Stimulated activated naive CD4-positive, alpha-beta T cell treated with Interleukin-2 at 50 U/mL for 16 hours (primary cell): Measurements from ENCODE around the gene GFOD1.
A peak's percentile ranks its signal among the peaks of the same experiment; 100 is the strongest.
"Not testable (repeated sequence)": the region's sequence is repeated elsewhere in the genome, so short reads cannot be mapped to it uniquely, and the experiment has no call there.

Experiments
- DNase-seq: peaks from one replicate; lab custom pipeline; 2025; lab: John Stamatoyannopoulos, UW

GFOD1 gene

GRCh38 chr6:13441778-13442177 lies 45.6 kb downstream of the GFOD1 start:
- DNase-seq, result no peak

DNA sequence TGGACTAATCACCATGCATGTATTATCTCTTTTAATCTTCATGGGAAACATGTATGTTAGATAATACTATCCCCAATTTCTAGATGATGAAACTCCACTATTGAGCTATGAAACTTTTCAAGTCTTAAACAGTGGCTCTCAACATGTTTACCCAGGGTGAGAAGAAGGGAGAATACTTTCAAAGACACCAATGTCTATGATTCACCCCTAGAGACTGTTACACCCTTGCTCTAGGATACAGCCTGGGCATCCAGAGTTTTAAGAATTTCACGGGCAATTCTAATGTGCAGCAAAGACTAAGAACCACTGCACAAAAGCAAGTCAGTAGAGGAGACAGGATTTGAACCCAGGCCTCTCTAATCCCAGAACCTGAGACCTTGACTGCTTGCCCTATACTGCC lies 47.8 kb downstream of the GFOD1 start:
- DNase-seq, result no peak

- no peak for DNase-seq
Observed at GRCh38 chr6:13438126-13438525, 49.3 kb downstream of the GFOD1 start.

GRCh38 chr6:13437218-13437996 lies 50.0 kb downstream of the GFOD1 start:
- DNase-seq, result no peak

GRCh38 chr6:13436399-13437217 lies 50.8 kb downstream of the GFOD1 start:
- DNase-seq, result no peak

- DNase-seq, result no peak
Observed at GRCh38 chr6:13435477-13436246, 51.7 kb downstream of the GFOD1 start.

GRCh38 chr6:13434777-13435176 lies 52.6 kb downstream of the GFOD1 start:
- no peak for DNase-seq

- not testable (repeated sequence) for DNase-seq
Observed at GRCh38 chr6:13434135-13434775, 53.1 kb downstream of the GFOD1 start.

DNA sequence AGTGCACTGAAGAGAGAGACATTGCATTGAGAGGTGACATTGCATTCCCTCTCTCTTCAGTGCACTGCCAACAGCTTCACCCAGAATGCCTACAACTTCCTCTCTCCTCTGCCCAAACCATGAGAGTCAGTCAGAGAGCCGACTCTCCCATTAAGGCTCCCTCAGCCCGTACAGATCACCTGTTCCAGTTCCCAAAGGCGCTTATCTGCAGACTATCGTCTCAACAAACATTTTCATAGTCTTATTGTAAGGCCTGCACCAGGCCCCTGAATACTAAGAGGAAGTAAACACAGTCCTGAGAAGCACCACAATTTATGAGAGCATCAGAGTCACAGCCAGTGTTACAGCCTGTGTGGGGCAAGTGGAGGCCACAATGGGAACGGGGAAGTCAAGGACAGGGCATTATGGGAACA lies 53.7 kb downstream of the GFOD1 start:
- DNase-seq, result no peak

DNA sequence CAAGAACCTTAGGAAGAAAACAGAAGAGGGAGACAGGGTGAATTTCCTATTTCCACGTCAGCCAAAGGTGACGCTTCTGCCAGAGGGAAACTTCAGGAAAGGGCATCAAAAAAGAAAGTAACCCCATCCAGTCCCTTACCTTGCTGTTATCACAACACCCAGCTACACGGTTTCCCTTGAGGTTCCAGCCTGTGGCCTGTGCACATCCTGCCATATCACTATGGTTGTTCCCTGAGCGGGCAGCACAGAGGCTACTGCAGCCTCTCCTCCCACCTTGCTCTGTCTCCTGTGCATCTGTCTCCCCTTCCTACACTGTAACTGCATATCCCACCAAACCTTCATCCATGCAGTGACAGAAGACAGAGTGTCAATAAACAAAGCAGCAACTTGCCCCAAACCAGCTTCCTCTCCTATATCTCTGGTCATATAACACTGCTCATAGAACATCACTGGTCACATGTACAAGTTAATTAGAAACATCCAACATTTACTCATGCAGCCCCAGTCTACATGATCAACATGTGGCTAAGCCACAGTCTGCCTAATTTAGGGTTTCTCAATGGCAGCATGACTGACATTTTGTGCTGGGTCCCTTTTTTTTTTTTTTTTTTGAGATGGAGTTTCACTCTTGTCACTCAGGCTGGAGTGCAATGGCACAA lies 54.7 kb downstream of the GFOD1 start:
- DNase-seq, result no peak

GRCh38 chr6:13431861-13432465 lies 55.4 kb downstream of the GFOD1 start:
- DNase-seq, result peak; percentile 23

DNA sequence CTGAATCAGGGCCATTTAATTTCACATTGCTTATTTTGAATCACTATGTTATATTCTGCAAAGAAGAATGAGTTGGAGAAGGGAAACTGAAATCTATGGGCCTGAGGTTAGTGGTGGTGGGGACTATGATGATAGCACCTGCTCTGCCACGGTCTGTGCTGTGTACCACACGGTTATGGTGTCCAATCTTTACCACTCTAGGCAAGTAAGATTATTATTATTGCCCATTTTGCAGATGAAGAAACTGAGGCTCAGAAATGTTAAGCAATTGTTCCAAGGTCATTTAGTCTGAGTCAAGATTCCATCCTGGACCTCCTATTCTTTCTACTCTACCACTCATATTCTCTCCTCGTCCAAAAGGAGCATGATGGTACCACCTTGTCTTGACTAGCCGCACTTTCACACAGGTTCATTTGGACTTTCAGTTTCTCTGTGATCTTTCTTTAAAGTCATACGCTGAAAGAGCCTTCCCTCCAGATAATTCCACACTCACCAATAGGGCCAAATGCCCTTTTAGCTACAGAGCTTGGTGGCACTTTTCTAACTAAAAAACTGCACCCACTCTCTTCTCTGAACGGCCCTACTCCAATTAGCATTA lies 56.2 kb downstream of the GFOD1 start:
- no peak for DNase-seq

GRCh38 chr6:13429406-13429753 lies 58.0 kb downstream of the GFOD1 start:
- DNase-seq, result no peak

- DNase-seq, result no peak
Observed at GRCh38 chr6:13428583-13429405, 58.6 kb downstream of the GFOD1 start.

GRCh38 chr6:13427801-13428582 lies 59.4 kb downstream of the GFOD1 start:
- peak; percentile 79 for DNase-seq

DNA sequence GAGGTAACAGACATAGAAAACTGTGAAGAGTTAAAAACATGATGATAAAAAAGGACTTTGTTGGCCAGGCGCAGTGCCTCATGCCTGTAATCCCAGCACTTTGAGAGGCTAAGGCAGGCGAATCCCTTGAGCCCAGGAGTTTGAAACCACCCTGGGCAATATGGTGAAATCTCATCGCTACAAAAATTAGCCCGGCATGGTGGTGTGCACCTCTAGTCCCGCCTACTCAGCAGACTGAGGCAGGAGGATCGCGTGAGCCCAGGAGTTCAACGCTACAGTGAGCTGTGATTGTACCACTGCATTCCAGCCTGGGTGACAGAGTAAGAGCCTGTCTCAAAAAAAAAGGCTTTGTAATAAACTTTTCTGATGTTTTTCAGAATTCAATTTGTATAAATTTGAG lies 60.1 kb downstream of the GFOD1 start:
- no peak for DNase-seq

DNA sequence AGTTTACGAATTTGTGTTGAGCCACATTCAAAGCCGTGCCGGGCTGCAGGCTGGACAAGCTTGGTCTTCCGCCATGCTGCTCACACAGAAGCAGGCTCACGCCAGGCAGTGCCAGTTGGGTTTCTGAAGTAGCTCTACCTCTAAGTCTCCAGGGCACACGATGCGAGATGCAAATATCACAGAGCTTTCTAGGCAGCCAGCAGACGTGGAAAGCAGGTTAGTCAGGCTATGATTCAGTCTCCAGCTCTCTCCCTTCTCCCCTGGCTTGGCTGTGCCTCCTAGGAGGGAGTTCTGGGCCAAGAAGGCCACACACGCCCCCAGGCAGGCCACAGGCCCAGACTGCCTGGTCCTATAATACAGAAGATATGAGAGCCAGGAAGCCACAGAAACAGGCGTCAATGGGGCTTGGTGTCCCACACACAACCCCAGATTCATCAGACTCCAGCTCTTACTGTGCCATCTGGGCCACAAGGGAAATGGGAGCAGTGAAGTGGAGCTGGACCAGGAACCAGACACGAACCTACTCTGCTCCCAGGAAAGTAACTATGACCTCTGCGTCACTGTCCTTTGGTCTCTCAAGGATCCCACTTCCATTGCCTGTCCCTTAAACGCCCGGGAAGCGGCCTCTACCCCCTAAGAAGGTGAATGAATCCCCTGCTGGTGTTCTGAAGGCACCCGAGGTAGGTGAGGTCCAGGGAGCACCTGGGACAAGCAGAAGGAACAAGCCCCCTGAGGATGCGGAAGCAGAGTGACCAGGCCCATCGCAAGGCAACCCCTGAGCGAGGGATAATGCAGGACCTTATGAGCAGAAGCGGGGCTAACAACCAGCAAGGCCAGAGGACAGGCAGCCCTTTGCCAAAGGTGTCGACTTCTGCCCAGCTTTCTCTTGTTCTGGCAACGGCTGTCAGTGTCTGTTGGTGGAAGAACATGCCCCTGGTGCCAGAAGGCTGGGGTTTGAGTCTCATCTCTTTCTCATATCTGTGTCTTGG lies 61.2 kb downstream of the GFOD1 start:
- no peak for DNase-seq
